Stromal cell of bone marrow (primary cell): ENCODE data around the gene MBP.

Experiments used
- DNase-seq: peaks from one replicate; pipeline ENCODE4 v3.0.0-alpha.2; 2012; ENCODE audit warnings: low read depth

The MBP gene

DNA sequence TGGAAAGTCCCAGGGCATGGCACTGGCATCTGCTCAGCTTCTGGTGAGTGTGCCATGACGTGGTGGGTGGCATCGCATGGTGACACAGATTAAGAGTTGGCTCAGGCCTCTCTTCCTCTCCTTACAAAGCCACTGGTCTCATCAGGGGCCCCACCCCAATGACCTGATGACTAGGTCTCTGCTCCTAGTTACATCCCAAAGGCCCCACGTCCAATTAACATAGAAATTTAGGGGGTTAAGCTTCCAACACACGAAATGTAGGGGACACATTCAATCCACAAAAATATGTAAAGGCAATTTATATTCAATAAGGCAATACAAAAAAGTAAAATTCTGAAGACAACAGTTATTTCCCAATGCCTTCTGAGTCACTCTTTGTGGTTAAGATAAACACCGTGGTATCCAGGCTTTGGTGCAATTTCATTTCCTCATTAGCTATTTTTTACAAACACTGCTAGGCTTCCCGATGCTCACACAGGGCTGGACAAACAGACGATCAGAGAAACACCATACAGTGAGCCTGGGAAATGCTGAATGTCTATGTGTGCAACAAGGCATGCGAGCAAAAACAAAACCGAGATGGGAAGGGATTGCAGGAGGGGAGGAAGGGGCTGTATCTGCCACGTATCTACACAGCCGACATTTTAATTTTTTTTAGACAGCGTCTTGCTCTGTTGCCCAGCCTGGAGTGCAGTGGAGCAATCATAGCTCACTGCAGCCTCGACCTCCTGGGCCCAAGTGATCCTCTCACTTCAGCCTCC, 67.2 kb downstream of the MBP start:
- peak; percentile 88 for DNase-seq

DNA sequence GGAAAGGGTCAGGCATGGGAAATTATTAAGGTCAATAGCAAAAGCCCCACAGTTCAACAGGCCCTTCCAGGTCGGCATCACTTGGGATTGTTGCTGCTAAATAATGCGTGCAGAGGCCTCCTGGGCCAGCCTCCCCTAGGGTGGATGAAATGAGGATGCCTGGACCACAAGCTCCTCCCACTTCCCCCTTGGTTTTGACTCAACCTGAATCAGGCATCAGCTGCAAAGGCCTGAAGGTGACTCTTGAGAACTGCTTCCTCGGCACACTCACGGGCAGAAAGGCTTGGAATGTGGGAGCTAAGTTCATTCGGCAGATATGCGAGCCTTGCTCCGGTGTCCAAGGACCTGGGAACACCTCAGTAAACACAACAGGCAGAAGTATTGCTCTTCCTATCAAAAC, 69.3 kb downstream of the MBP start:
- DNase-seq, result no peak

DNA sequence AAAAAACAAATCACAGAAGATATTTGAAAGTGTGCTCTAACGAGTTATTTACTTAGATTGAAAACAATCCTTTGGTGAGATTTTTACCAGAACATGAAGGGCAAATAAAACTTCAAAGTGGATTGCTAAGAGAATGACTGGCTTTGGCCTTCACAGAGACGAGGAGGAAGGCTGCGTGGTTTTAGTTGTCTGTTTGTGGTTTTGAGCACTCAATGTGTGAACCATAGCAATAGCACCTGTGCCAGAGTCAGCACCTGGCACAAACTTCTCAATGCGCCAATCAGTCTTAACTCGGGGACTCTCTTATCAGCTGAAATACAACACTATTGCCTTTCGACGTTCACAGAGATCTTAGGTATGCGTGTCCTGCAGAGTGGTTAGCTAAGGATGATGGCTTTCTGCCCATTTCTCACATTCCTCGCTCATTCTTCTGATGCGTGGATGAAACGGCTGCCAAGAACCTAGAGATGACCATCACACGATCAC, 70.0 kb downstream of the MBP start:
- DNase-seq, result no peak

DNA sequence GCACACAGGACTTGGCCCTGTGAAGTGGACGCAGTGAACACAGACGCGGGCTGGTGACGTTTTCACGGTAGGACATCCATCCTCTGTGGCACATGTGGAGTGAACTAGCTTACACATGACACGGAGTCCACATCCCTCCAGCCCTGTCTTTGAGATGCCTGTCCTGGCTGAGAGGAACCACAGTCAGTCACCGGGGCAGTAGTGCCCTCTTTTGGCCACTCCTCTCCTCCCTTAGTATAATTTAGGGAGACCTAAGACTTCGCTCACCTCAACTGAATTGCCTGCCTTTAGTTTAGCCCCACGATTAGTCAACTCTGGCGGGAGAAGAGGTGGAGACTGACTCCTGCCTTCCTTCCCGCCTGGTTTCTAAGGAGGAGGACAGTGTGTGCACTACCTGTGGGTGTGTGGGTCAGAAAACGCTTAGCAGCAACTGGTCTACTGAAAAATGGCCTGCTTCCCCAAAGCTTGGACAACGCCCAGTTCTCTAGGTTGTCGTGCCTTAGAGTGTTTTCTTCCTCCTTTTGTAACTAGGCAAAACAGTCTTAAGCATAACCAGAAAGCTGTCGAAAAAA, 70.6 kb downstream of the MBP start:
- no peak for DNase-seq

DNA sequence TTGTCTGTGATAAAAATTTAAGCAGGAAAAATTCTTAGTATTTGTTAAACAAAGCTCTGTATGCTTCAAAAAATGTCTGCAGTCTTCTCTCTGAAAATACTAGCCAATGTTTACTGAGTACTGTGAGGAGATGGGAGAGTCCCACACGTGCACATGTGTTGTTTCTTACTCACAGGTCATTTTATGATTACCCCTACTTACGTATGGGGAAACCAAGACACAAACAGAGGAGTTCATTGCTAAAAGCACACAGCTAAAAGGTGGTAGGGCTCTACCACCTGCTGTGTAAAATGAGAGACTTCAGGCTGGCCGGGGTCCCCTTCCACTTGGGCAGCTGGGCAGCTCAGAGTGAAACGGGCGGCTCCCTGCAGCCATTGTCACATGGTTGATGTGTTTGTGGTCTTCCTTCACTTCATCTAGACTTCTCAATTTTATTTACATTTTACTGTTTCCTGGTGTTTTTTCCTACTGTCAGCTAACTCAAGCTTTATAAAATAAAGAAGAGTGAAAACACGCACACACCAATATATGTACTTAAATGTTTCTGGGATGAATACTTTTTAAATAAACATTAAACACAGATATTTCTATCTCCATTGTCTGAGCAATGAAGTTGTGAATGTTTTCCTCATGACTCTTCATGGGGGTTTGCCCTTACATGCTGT, 71.2 kb downstream of the MBP start:
- DNase-seq, result no peak

DNA sequence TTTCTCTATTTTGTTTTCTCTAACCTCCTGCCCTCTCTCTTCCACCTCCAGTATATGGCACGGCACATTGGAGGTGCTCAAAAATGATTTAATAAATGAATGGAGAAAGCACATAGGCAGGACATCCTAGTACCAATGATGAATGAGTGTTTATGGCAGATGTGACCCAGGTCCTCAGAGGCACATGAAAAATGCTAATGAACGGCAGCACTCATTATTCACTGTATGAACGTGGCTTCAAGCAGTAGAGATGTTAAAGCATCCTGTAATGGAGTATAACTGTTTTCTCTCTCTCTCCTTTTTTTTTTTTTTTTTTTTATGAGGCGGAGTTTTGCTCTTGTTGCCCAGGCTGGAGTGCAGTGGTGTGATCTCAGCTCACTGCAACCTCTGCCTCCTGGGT, 72.4 kb downstream of the MBP start:
- DNase-seq, result no peak

- DNase-seq, result no peak
These were observed 73.2 kb downstream of the MBP start for GRCh38 chr18:77059294-77059916.

DNA sequence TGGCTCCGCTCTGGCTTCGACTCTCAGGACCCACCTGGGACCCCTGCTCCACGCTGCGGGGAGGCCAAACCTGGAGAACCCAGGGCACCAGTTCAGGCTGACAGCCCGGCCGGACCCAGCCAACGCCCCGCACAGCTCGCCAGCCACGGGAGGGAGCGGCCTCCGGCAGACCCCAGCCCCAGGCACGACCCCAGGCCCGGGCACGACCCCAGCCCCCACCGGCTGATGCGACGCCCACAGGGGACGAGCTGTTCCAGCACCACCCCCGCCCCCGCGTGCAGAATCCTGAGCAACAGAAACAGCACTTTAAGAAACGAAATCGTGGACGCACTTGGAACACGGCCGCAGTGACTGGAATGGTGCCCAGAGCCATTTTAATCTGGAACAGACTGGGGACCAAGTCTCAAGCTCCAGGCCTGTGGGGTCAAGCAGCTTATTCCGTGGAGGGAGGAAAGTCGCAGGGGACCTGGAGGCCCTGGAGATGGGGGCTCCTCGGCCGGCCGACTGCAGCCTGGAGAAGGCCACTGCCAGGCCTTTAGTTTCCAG, 74.2 kb downstream of the MBP start:
- no peak for DNase-seq

DNA sequence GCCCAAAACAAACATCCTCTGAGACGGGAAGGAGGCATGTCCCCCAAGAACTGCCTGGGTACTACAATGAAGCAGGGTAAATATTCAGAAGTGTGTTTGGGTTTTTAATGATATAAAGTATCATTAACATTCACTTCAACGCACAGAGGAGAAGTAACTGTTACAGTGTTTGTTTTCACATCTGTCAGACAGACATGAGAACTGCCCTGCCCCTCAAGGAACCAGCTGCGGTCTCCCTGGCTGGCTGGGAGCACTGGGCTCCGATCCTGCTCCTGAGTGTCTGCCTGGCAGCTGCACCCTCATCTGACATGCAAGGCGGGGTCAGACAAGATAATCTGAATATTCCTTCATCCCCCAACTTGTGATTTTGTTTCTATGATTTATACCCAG, 75.6 kb downstream of the MBP start:
- no peak for DNase-seq

- DNase-seq, result no peak
These were observed 76.1 kb downstream of the MBP start for GRCh38 chr18:77056344-77057005.

DNA sequence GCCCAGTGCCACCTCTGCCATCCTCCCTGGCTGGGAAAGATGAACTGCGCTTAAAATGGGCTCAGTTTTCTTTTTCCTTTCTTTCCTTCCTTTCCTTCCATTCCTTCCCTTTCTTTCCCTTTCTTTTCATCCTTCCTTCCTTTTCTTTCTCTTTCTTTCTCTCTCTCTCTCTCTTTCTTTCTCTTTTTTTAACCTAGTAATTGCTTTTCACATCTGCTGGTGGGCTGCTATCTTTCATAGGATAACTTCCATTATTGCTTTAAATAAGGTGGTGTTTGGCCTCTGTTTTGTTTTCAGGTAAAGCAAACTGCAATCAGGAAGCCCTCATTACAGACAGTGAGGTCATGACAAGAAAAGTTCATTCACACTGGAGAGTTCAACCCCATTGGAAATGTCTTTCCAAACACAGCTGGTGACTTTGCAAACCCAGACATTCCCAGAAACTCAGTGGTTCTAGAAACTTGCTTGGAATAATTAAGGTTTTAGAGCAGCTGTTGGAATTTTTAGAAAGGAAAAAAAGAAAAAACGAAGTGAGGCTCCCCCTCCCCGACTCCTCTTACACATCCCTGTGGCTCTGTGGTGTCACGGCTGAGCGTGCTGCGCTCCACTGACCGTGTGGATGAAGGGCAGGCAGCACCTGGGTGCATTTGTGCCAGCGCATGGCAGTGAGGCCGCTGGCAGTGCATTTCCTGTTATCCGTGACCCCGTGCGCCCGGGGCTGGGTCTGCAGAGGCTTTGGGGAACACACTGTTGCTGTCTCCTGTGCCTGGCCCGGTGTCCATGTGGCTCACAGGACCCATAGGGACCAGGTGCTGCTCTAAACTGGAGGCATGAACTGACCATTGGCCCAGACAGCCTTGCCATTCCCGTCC, 76.9 kb downstream of the MBP start:
- no peak for DNase-seq

GRCh38 chr18:77054606-77055428, 77.8 kb downstream of the MBP start:
- peak; percentile 73 for DNase-seq

- DNase-seq, result no peak
These were observed 78.3 kb downstream of the MBP start for GRCh38 chr18:77054288-77054605.

DNA sequence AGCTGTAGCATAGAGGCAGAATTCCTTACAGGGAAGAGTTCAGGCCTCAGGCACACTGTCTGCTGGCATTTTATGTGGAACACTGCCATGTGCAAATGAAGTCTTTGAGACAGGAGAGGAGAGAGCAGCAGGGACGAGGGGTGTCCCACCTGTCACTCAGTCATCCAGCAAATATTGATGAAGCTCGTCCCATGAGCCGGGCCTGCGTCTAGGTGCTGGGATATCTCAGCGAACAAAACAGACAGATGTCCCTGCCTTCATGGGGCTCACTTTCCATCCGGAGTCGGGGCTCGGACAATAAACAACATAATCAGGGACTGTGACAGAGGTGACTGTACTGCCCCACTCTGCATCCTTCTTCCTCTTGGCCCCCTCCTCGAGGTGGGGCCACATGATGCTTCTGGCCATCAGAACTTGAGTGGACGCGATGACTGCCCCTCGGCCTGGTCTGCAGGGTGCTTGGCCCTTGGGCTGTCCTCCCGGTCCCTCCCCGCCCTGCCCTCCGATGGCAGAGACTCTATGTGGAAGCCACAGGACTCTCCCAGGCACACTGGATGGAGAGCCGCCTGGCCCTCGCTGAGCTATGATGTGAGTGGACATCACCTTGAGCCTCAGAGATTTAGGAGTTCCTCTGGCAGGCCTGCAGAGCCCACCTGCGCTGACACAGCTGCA, 78.8 kb downstream of the MBP start:
- DNase-seq, result no peak

- no peak for DNase-seq
These were observed 79.6 kb downstream of the MBP start for GRCh38 chr18:77052983-77053309.

- no peak for DNase-seq
These were observed 80.1 kb downstream of the MBP start for GRCh38 chr18:77052297-77052982.

- DNase-seq, result no peak
These were observed 80.8 kb downstream of the MBP start for GRCh38 chr18:77051581-77052296.

GRCh38 chr18:77049938-77050337, 82.6 kb downstream of the MBP start:
- DNase-seq, result peak; percentile 87
